MCF 10A (cell line): Measurements from ENCODE around the gene GRK3. TPM values are rescaled to one million over a fixed set of nuclear protein-coding genes. Genes with fewer than 3 reads are reported as not detected.
"Not testable (repeated sequence)": the region's sequence is repeated elsewhere in the genome, so short reads cannot be mapped to it uniquely, and the experiment has no call there.

Source experiments
- BruUV-seq: library from RNA; stranded (reverse); fragments of 400-500 nt; replicated peaks from 2 replicates; lab custom pipeline; 2021; lab: Mats Ljungman, UMichigan
- CTCF ChIA-PET: fragments of 300-600 bp; sonication (Branson Sonifier 250); formaldehyde crosslinking; extraction: SDS; loops from one replicate; lab custom pipeline; 2021; ENCODE audit warnings: antibody characterized with exemption, inconsistent platforms; lab: Yijun Ruan, JAX
- POLR2A ChIA-PET: fragments of 300-600, 350-650 bp; sonication (Branson Sonifier 250); formaldehyde crosslinking; extraction: SDS; loops from one replicate; lab custom pipeline; 2020; ENCODE audit warnings: antibody characterized with exemption, inconsistent platforms; lab: Yijun Ruan, JAX
- DNase-seq: peaks from one replicate; pipeline ENCODE4 v3.0.0-alpha.2; 2018; ENCODE audit not compliant: unreplicated experiment
- H3K27ac Mint-ChIP-seq: one replicate; pipeline ENCODE4 v1.8.0; 2022; ENCODE audit warnings: mild to moderate bottlenecking, low read depth, mixed read lengths; ENCODE audit not compliant: unreplicated experiment
- H3K27me3 Mint-ChIP-seq: one replicate; pipeline ENCODE4 v1.8.0; 2022; ENCODE audit warnings: mixed read lengths; ENCODE audit not compliant: insufficient read depth, unreplicated experiment
- H3K36me3 Mint-ChIP-seq: one replicate; pipeline ENCODE4 v1.8.0; 2022; ENCODE audit warnings: mild to moderate bottlenecking, moderate library complexity, mixed read lengths; ENCODE audit not compliant: insufficient read depth, unreplicated experiment
- H3K4me1 Mint-ChIP-seq: one replicate; pipeline ENCODE4 v1.8.0; 2022; ENCODE audit warnings: mixed read lengths; ENCODE audit not compliant: insufficient read depth, unreplicated experiment
- H3K4me3 Mint-ChIP-seq: one replicate; pipeline ENCODE4 v1.8.0; 2022; ENCODE audit warnings: mild to moderate bottlenecking, moderate library complexity, mixed read lengths; ENCODE audit not compliant: unreplicated experiment
- H3K9me3 Mint-ChIP-seq: one replicate; pipeline ENCODE4 v1.8.0; 2022; ENCODE audit warnings: mixed read lengths; ENCODE audit not compliant: unreplicated experiment
- intact Hi-C: fragments of 100-400 bp; cut with micrococcal nuclease; formaldehyde crosslinking; loops from 2 replicates; pipeline ENCODE4 v1.14.1; 2022
- total RNA-seq: library from RNA; stranded (reverse); gene quantifications from 2 replicates; pipeline ENCODE4 v1.2.3, GENCODE V29; 2022
- TF ChIP-seq, protein P1 (sequence below): fragments of 200-600 bp; IDR thresholded peaks from one replicate; pipeline ENCODE4 v1.8.0; 2022; ENCODE audit warnings: antibody characterized with exemption, mild to moderate bottlenecking; ENCODE audit not compliant: unreplicated experiment

Gene GRK3
- total RNA-seq, 1 experiment from 2014 or later, result 7.9 TPM

- ChIA-PET CTCF (interaction anchor here (1.0 kb wide), 1 partner anchor 41 kb away, joined by 3 read pairs; no protein-coding TSS in a partner anchor), POLR2A (interaction anchor here (0.6 kb wide), 1 partner anchor 61 kb away, joined by 3 read pairs; no protein-coding TSS in a partner anchor)
- Mint-ChIP-seq H3K9me3 (no peaks in the 10 kb centered on the region), H3K36me3 (peaks cover 6% of the 10 kb centered on the region), H3K4me3 (no peak overlapping the region), H3K4me1 (no peaks in the 10 kb centered on the region), H3K27ac (no peak overlapping the region), H3K27me3 (no peaks in the 10 kb centered on the region)
- no TSS peak for BruUV-seq
- TF ChIP-seq, protein P1, sequence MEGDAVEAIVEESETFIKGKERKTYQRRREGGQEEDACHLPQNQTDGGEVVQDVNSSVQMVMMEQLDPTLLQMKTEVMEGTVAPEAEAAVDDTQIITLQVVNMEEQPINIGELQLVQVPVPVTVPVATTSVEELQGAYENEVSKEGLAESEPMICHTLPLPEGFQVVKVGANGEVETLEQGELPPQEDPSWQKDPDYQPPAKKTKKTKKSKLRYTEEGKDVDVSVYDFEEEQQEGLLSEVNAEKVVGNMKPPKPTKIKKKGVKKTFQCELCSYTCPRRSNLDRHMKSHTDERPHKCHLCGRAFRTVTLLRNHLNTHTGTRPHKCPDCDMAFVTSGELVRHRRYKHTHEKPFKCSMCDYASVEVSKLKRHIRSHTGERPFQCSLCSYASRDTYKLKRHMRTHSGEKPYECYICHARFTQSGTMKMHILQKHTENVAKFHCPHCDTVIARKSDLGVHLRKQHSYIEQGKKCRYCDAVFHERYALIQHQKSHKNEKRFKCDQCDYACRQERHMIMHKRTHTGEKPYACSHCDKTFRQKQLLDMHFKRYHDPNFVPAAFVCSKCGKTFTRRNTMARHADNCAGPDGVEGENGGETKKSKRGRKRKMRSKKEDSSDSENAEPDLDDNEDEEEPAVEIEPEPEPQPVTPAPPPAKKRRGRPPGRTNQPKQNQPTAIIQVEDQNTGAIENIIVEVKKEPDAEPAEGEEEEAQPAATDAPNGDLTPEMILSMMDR, result no peak
- intact Hi-C loops, result no loop called here
- no peak for DNase-seq
Measured at GRCh38 chr22:25623851-25624250, 59.4 kb downstream of the GRK3 start.

- H3K4me1 Mint-ChIP-seq, result no peaks in the 10 kb centered on the region
- ChIA-PET CTCF (no interaction called here), POLR2A (interaction anchor here (0.6 kb wide), 1 partner anchor 60 kb away, joined by 3 read pairs; no protein-coding TSS in a partner anchor)
- H3K27ac Mint-ChIP-seq, result no peak overlapping the region
- intact Hi-C loops, result no loop called here
- no peak overlapping the region for H3K4me3 Mint-ChIP-seq
- TF ChIP-seq, protein P1, result no peak
- no peak for DNase-seq
- H3K27me3 Mint-ChIP-seq, result no peaks in the 10 kb centered on the region
- H3K9me3 Mint-ChIP-seq, result no peaks in the 10 kb centered on the region
- peaks cover 6% of the 10 kb centered on the region for H3K36me3 Mint-ChIP-seq
- no TSS peak for BruUV-seq
Measured at GRCh38 chr22:25624476-25624875, 60.0 kb downstream of the GRK3 start.

DNA sequence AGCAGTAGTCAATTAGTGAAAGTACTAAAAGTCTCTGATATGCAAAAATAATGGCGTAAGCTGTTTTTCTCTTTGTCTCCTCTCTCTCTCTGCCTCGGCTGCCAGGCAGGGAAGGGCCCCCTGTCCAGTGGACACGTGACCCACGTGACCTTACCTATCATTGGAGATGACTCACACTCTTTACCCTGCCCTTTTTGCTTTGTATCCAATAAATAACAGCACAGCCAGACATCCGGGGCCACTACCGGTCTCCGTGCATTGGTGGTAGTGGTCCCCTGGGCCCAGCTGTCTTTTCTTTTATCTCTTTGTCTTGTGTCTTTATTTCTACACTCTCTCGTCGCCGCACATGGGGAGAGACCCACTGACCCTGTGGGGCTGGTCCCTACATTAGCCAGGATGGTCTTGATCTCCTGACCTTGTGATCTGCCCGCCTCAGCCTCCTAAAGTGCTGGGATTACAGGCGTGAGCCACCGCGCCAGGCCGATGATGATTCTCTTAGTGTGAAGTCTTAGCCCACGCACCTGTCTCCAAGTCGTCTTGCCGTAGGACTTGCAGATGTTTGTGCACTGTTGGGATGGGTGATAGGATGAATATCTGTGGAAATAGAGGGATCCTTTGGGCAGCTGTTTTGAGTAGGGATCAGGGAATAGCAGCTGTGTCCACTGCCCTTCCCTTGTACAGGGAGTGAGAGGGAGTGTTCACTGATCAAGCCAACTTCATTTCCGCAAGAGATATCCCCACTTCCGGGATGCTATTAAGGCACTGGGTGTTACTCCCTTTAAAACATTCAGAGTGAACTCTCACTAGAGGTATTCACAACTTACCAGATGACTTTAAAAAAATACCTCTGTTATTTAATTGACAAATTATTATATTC is 61.5 kb downstream of the GRK3 start:
- intact Hi-C loops, POLR2A ChIA-PET, BruUV-seq, DNase-seq, H3K9me3 Mint-ChIP-seq, H3K4me1 Mint-ChIP-seq, H3K27me3 Mint-ChIP-seq, H3K4me3 Mint-ChIP-seq, H3K36me3 Mint-ChIP-seq, H3K27ac Mint-ChIP-seq: not testable (repeated sequence)
- CTCF ChIA-PET, result interaction anchor here (0.6 kb wide), 1 partner anchor 52 kb away, joined by 3 read pairs; no protein-coding TSS in a partner anchor

GRCh38 chr22:25626624-25626990 is 62.1 kb downstream of the GRK3 start:
- Mint-ChIP-seq H3K27ac (no peak overlapping the region), H3K9me3 (no peaks in the 10 kb centered on the region), H3K27me3 (no peaks in the 10 kb centered on the region), H3K36me3 (no peaks in the 10 kb centered on the region), H3K4me3 (no peak overlapping the region), H3K4me1 (no peaks in the 10 kb centered on the region)
- ChIA-PET POLR2A (no interaction called here), CTCF (no interaction called here)
- intact Hi-C loops, result no loop called here
- TF ChIP-seq, protein P1, result no peak
- no TSS peak for BruUV-seq
- no peak for DNase-seq
